EH (cell line): ENCODE results near the gene LRPPRC.
"Not testable (repeated sequence)": the region's sequence is repeated elsewhere in the genome, so short reads cannot be mapped to it uniquely, and the experiment has no call there.

Source experiments
- DNase-seq: peaks from one replicate; pipeline ENCODE4 v3.0.0-alpha.2; 2015; ENCODE audit warnings: low read depth

The LRPPRC gene

GRCh38 chr2:43977677-43978375 is 18.0 kb downstream of the LRPPRC start:
- peak; percentile 14 for DNase-seq

GRCh38 chr2:43960921-43961320 is 34.9 kb downstream of the LRPPRC start:
- DNase-seq: no peak

DNA sequence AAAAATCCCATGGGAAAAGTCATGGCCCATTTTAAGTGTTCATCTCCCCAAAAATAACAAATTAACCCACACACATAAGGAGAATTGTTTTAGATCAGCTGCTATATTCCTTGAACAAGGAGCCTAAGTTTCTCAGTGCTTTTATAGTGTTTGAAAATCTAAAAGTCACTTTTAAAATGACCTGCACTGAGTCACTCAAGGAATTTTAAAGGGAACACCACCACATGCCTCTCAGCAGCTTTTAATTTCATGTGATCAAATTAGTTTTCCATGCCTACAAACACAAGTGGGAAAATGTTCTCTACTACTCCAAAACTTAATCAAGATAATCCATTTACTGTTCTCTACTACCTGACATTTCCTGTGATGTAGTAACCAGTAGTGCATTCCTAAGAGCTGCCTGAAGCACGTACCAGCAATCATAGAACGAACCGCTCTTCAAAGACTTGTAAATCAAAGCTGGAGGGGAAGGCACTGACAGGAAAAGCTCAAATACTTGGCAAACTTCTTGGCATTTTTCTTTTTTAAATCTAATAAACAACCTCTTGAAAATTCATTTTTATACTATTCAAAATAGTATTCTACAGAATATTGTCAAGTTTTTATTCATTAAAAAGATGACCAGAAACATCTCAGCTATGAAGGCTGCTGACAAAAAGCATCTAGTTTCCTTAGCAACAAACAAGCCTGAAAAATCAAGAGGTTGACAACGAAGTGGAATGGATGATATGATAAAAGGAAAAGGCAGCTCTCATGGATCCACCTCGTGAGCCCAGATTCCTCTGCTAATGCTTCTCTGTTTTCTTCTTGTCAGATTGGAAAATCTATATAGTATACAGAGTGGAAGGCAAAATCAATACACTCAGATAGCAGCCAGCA is 37.2 kb downstream of the LRPPRC start:
- DNase-seq: no peak

- peak; percentile 46 for DNase-seq
These were observed 45.3 kb downstream of the LRPPRC start for GRCh38 chr2:43950383-43951008.

DNA sequence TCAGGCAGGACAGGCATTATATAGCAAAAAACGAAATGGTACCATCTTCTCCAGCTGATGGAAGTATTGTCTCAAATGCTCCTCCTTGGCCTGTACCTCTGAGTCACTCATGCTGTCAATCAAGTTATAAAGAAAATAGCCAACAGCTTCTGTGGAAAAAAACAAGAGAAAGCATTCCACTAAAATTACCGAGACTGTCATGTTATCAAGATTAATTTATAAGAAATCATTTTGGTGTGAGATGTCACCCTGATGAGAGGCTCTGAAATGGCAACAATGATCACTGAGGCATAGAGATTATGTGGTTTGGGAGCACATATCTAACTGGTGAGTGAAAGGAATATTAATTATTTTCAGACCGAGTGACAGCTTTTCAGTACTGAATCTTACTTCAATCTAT is 47.4 kb downstream of the LRPPRC start:
- no peak for DNase-seq

GRCh38 chr2:43946685-43947084 is 49.1 kb downstream of the LRPPRC start:
- DNase-seq: no peak

- DNase-seq: no peak
These were observed 50.4 kb downstream of the LRPPRC start for GRCh38 chr2:43945439-43945838.

- DNase-seq: no peak
These were observed 50.9 kb downstream of the LRPPRC start for GRCh38 chr2:43944915-43945314.

DNA sequence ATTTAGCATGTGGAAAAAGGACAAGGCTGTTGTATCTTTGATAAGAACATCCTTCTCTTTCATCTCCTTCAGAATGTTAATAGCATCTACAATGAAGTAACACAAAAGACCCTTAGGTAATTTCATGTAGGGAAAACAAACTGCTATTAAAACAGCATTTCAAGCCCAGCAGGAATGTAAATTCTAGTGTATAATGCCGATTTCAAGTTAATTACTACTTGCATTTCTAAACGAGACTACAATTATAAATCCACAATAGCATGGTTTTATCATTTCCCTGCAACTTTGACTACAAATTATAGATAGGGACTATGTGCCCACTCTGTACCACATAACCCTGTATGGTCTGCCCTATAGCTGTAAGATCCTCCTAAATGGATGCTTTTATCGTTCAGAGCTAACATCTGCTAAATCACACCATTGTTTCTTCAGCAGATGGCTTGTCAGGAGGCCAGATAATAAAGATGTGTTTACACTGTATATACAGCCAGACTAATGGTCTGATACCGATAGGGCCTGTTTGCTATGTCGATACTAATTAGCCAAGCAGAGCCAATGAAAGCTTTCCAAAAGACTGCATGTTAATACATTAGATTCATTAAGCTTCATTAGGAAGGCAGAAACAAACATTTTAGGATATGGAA is 51.9 kb downstream of the LRPPRC start:
- DNase-seq: no peak

DNA sequence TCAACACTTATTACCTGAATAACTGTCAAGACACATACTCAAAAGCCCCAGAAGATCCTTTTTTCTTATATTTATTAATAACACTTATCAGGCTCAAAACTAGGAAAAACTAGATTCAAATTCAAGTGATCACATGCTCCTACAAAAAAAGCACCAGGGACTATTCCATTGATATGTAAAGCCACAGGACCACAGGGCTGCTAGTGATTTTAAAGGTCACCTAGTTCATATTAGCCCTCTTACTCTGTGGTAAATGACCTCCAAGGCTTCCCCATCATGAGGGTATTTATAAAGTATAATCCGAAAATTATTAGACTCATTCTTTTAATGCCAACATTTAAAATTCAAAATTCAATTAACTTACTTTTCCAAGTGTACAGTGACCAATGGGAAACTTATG is 52.5 kb downstream of the LRPPRC start:
- no peak for DNase-seq

DNA sequence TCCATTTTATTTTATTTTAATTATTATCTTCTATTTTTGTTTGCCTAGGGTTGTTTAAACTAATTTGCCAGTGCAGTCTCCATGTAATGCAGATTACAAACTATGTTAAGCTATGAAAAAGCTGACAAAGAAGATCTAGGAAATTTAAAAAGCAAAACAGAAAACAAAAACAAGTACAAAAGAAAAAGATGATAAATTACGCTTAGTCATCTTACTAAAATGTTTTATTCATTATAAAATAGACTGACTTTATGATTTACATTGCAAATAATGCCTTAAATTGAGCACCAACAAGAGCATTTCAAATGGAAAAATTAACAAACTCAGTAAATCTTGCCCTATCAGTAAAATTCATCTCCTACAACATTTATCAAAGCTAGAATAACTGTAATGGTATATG is 52.9 kb downstream of the LRPPRC start:
- DNase-seq: no peak

GRCh38 chr2:43941966-43942365 is 53.8 kb downstream of the LRPPRC start:
- DNase-seq: no peak

DNA sequence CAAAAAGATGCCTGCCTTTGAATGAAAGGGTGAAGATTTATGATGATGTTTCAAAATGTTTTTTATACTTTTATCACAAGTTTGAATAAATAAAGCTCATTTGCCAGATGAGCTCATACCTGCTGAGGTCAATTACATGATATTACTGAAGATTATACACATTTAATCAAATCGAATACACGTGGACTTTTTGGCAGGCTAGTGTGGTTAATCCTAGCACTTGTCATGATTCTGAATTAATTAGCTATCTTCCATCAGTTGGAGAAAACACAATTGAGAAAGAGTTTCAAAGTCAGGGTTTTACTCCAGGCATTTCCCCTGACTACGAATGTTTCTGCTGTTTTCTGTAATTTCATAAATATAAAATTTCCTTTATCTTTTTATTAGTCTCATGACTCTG is 54.4 kb downstream of the LRPPRC start:
- no peak for DNase-seq

DNA sequence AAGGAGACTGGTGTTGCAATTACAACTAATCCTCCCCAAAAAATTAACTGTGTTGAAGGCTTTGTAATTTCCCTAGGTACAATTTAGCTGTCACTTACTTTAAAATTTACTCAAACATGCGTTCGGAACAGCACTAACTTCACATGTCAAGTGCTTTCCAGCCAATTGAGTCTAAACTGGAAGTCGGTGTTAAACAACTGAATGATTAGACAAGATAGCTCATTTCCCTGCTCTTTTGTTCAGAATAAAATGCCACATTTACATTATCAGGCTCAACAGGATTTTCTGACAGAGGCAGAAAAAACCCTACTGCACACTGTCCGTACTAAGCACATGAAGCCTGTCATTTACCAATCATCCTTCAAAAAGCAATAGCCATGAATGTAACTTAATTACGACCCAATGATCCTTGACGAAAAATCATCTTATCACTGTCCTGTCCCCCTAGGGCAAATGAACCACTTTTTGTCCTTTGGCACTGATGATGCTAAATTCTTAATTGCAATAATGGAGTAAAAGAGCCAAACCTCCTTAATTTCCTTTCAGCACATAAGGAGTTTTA is 56.0 kb downstream of the LRPPRC start:
- no peak for DNase-seq

- no peak for DNase-seq
These were observed 58.4 kb downstream of the LRPPRC start for GRCh38 chr2:43937269-43937820.

DNA sequence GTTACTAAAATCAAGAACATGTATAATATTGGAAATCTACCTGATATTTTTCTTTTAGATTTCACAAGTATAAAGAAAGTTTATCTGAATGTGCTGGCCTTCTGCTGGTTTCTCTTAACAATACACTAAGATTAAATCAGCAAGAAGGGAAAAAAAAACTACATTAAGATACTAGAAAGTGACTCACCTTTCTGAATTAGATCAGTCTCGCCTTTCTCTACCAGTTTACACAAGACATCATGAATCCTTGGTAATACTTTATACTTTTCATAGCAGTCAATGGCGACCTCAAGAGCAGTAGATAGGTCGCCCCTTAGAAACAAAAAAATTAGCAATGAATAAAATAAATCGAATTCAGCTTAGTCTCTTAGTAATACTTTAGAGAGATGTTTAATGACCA is 61.2 kb downstream of the LRPPRC start:
- peak; percentile 3 for DNase-seq

GRCh38 chr2:43931293-43931692 is 64.5 kb downstream of the LRPPRC start:
- DNase-seq: no peak

- no peak for DNase-seq
These were observed 68.3 kb downstream of the LRPPRC start for GRCh38 chr2:43927442-43927841.

- DNase-seq: no peak
These were observed 70.4 kb downstream of the LRPPRC start for GRCh38 chr2:43925431-43925830.

DNA sequence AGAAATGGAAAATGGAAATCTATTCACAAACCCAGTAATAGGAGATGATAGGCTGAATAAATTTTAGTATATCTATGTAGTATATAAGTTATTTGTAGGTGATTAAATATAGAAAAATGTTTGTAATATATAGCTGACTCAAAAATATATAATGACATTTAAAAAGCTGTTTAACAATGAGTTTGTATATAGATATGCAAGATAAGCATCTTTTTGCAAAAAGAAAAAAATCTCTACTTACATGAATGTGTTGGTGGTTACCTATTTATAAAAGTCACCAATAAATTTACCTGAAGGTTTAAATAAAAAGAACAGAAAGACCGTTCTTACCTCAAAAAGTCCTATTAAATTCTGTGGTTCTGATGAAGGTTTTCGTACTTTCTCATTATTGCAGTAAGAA is 71.3 kb downstream of the LRPPRC start:
- no peak for DNase-seq

DNA sequence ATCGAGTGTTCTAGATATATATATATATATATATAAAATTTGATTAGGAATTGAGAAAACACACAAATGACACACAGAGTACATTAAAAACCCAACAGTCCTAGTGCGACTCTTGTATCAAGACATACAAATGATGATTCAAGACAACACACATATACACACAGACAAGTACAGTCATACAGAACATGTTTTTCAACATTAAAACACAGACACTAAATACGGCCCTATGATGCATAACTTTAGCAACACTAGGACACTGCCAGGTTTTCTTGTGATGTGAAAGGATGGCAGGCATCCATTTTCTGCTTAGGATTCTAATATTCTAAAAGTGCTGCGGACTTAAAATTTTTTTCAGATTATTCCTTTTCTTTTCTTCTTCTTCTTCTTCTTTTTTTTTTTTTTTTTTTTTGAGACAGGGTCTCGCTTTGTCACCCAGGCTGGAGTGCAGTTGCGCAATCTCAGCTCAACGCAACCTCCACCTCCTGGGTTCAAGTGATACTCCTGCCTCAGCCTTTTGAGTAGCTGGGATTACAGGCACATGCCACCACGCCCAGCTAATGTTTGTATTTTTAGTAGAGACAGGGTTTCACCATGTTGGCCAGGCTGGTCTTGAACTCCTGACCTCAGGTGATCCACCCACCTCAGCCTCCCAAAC is 84.5 kb downstream of the LRPPRC start:
- not testable (repeated sequence) for DNase-seq
